Measurements from ENCODE around the gene KCNAB1. TPM values are rescaled to one million over a fixed set of nuclear protein-coding genes. Genes with fewer than 3 reads are reported as not detected.

The KCNAB1 gene
- total and polyA plus RNA-seq, 10 of the 15 experiments (the other 5 are each of a cell fraction or from before 2014, with no cell fraction given) = 0.11 to 0.69 (median 0.43) TPM; not detected in 6

- no peaks in the 10 kb centered on the region for H3K27me3 ChIP-seq (replicated peaks in 1 of 2; ENCODE audit: control insufficient read depth in 2 of 2, insufficient read depth in 2 of 2, low read length in 1 of 2)
- H3K79me2 ChIP-seq (ENCODE audit: control insufficient read depth, insufficient read depth, low read length) = no peaks in the 10 kb centered on the region
- no TSS peak for BruUV-seq (replicated peaks)
- ChIA-PET RAD21 (ENCODE audit: unreplicated experiment) (interaction anchor here (1.5 kb wide), 1 partner anchor 60 kb away, joined by 4 read pairs; no protein-coding TSS in a partner anchor), CTCF (interaction anchor here (1.0 to 1.1 kb wide), 3 partner anchors 10 to 29 kb away, joined by 3 to 4 read pairs (median 3); partner anchors contain the start of gene SSR3), SMC1A (ENCODE audit: uncharacterized antibody, unreplicated experiment) (interaction anchor here (0.7 to 2.9 kb wide), 4 partner anchors 29 to 253 kb away, joined by 5 to 16 read pairs (median 6); partner anchors contain the start of gene SSR3), POLR2A (interaction anchor here (0.7 to 1.3 kb wide), 2 partner anchors 28 to 29 kb away, joined by 3 to 4 read pairs; partner anchors contain the start of gene SSR3)
- no peak overlapping the region for H3K4me2 ChIP-seq (ENCODE audit: control insufficient read depth, insufficient read depth)
- H3K4me3 ChIP-seq = no peak overlapping the region
- no peaks in the 10 kb centered on the region for H3K36me3 ChIP-seq (ENCODE audit: control insufficient read depth in 2 of 2, insufficient read depth in 2 of 2, low read length in 1 of 2)
- H3K4me1 ChIP-seq (ENCODE audit: control insufficient read depth, insufficient read depth, low read length) = peaks cover 32% of the 10 kb centered on the region; the same call in 1 of the 2 replicates
- no peak for FAIRE-seq
- no peak for DNase-seq (ENCODE audit: low read depth, low spot score)
- TF ChIP-seq SIX5 (IDR thresholded peaks at IDR 0.05; ENCODE audit: low read depth, low read length, severe bottlenecking) (no peak), SMAD1 (IDR thresholded peaks at IDR 0.05; ENCODE audit: low read depth, partially characterized antibody) (no peak), TCF3 (IDR thresholded peaks at IDR 0.05; ENCODE audit: borderline replicate concordance, insufficient read depth, low read depth, low read length) (no peak), SREBF2 (IDR thresholded peaks at IDR 0.05; ENCODE audit: low read length) (no peak), LARP7 (IDR thresholded peaks at IDR 0.05) (no peak), RB1 (IDR thresholded peaks at IDR 0.05; ENCODE audit: borderline replicate concordance) (no peak), ATF7 (IDR thresholded peaks at IDR 0.05; ENCODE audit: low read depth) (no peak), ZNF384 (IDR thresholded peaks at IDR 0.05; ENCODE audit: borderline replicate concordance, low read depth, low read length) (no peak), KAT2A (conservative IDR thresholded peaks at IDR 0.05; ENCODE audit: control insufficient read depth, low read depth, low read length) (no peak), GABPA (IDR thresholded peaks at IDR 0.05; ENCODE audit: low read depth) (no peak), SUPT20H (IDR thresholded peaks at IDR 0.05; ENCODE audit: borderline replicate concordance, control insufficient read depth, low read depth, low read length) (no peak), ASH2L (IDR thresholded peaks at IDR 0.05; ENCODE audit: borderline replicate concordance, low read depth) (no peak), BMI1 (IDR thresholded peaks at IDR 0.05; ENCODE audit: borderline replicate concordance) (no peak), MLLT1 (IDR thresholded peaks at IDR 0.05) (no peak), HDAC2 (IDR thresholded peaks at IDR 0.05) (no peak), BCL3 (IDR thresholded peaks at IDR 0.05; ENCODE audit: borderline replicate concordance, insufficient read depth, low read depth, low read length, poor library complexity, severe bottlenecking) (no peak), SIN3A (IDR thresholded peaks at IDR 0.05; ENCODE audit: low read depth, low read length) (no peak)
- TF ChIP-seq, protein P1, sequence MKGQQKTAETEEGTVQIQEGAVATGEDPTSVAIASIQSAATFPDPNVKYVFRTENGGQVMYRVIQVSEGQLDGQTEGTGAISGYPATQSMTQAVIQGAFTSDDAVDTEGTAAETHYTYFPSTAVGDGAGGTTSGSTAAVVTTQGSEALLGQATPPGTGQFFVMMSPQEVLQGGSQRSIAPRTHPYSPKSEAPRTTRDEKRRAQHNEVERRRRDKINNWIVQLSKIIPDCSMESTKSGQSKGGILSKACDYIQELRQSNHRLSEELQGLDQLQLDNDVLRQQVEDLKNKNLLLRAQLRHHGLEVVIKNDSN (IDR thresholded peaks at IDR 0.05; ENCODE audit: borderline replicate concordance, extremely low read length, insufficient read depth, low read depth, low read length) = no peak
- TF ChIP-seq, protein P2, sequence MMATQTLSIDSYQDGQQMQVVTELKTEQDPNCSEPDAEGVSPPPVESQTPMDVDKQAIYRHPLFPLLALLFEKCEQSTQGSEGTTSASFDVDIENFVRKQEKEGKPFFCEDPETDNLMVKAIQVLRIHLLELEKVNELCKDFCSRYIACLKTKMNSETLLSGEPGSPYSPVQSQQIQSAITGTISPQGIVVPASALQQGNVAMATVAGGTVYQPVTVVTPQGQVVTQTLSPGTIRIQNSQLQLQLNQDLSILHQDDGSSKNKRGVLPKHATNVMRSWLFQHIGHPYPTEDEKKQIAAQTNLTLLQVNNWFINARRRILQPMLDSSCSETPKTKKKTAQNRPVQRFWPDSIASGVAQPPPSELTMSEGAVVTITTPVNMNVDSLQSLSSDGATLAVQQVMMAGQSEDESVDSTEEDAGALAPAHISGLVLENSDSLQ (IDR thresholded peaks at IDR 0.05) = no peak
- no peaks in the 10 kb centered on the region for H4K20me1 ChIP-seq (ENCODE audit: control insufficient read depth, insufficient read depth)
- intact Hi-C loops (cut with micrococcal nuclease; ENCODE audit: unreplicated experiment) (no loop called here), in situ Hi-C loops (cut with MboI) (no loop called here)
- no peak for ATAC-seq
- H3K9me3 ChIP-seq (replicated peaks; ENCODE audit: control insufficient read depth, insufficient read depth, low read length) = no peaks in the 10 kb centered on the region; the same call in 1 of the 3 replicates
- H2AFZ ChIP-seq (ENCODE audit: control insufficient read depth, low read depth, low read length) = peak overlapping the region; percentile 32; the same call in 1 of the 2 replicates
- H3K9ac ChIP-seq (ENCODE audit: control insufficient read depth, insufficient read depth, low read length) = no peak overlapping the region
- H3K27ac ChIP-seq (ENCODE audit: control insufficient read depth, insufficient read depth) = no peak overlapping the region
These were observed 463.1 kb downstream of the KCNAB1 start for GRCh38 chr3:156583469-156583868.
